Testis (tissue), 2 donors: ENCODE results near the gene PDZK1IP1.

Experiments
- CTCF ChIP-seq, 3 experiments: fragments of 450-650 bp in 2 of 3; fragments of 200-600 bp in 1 of 3; sonication (generic) in 1 of 3; IDR thresholded peaks; one replicate each; pipeline ENCODE4 v1.5.1; 2016 to 2019; ENCODE audit warnings: antibody characterized with exemption in 3 of 3, mild to moderate bottlenecking in 2 of 3, moderate library complexity in 1 of 3
- POLR2A ChIP-seq: fragments of 450-650 bp; IDR thresholded peaks from one replicate; pipeline ENCODE4 v1.6.1; 2017; ENCODE audit warnings: antibody characterized with exemption, mild to moderate bottlenecking, moderate library complexity

GRCh38 chr1:47137198-47137597 lies 52.6 kb downstream of the PDZK1IP1 start, which contains the start of gene CYP4A22:
- TF ChIP-seq POLR2A (no peak), CTCF (IDR thresholded peaks at IDR 0.05) (no peak)
